HCT116 (cell line): ENCODE results near the gene STK4. TPM values are rescaled to one million over a fixed set of nuclear protein-coding genes. Genes with fewer than 3 reads are reported as not detected.

Source experiments
- ATAC-seq: fragments of 200-7000 bp; cut with Tn5 transposase; 2 replicates; pipeline ENCODE4 v1.9.1; 2020; ENCODE audit warnings: mild to moderate bottlenecking, moderate library complexity
- BruUV-seq: library from RNA; stranded (reverse); fragments of 400-500 nt; replicated peaks from 2 replicates; lab custom pipeline; 2021; lab: Mats Ljungman, UMichigan
- CTCF ChIA-PET: fragments of 300-600 bp; sonication (Branson Sonifier 250); formaldehyde crosslinking; loops from one replicate; lab custom pipeline; 2021; ENCODE audit warnings: antibody characterized with exemption; lab: Charles Lee
- POLR2A ChIA-PET: fragments of 300-600, 350-600 bp; sonication (Branson Sonifier 250); formaldehyde crosslinking; loops from one replicate; lab custom pipeline; 2021; ENCODE audit warnings: antibody characterized with exemption; lab: Charles Lee
- RAD21 ChIA-PET, 2 experiments: fragments of 300-600 bp; sonication (Branson Sonifier 250); formaldehyde crosslinking; loops; one replicate each; lab custom pipeline; 2023; ENCODE audit warnings: low total read pairs in 2 of 2; ENCODE audit not compliant: uncharacterized antibody in 2 of 2, unreplicated experiment in 2 of 2, low non-redundant PET in 1 of 2; lab: Charles Lee
- DNase-seq: peaks from one replicate; pipeline ENCODE4 v3.0.0-alpha.2; 2010; ENCODE audit warnings: low read depth, low spot score
- H2AFZ ChIP-seq: fragments of 200-600 bp; shearing (Covaris generic), sonication (generic); 2 replicates; pipeline ENCODE4 v1.6.1; 2017; ENCODE audit warnings: low read depth, mixed run types, mixed read lengths, antibody characterized with exemption, low read length; ENCODE audit not compliant: poor library complexity, severe bottlenecking
- H3K27ac ChIP-seq: 2 replicates; pipeline ENCODE4 v1.5.1; 2012; ENCODE audit warnings: low read depth, low read length
- H3K27me3 ChIP-seq: fragments of 200-600 bp; sonication (generic); 2 replicates; pipeline ENCODE4 v1.6.1; 2016; ENCODE audit warnings: mixed run types, low read length, mixed read lengths; ENCODE audit not compliant: insufficient read depth
- H3K36me3 ChIP-seq, 2 experiments: fragments of 200-500 bp in 1 of 2; fragments of 200-600 bp in 1 of 2; sonication (Bioruptor generic) in 1 of 2; sonication (generic) in 1 of 2; 2 replicates each; pipeline versions ENCODE4 v1.5.1 to v1.6.1; 2014 to 2016; ENCODE audit warnings: low read length in 2 of 2, inconsistent platforms in 1 of 2, mixed read lengths in 1 of 2, mixed run types in 1 of 2; ENCODE audit not compliant: insufficient read depth in 2 of 2, control insufficient read depth in 1 of 2
- H3K4me1 ChIP-seq, 2 experiments: fragments of 200-600 bp in 1 of 2; sonication (generic) in 1 of 2; 2 replicates each; pipeline versions ENCODE4 v1.5.1 to v1.6.1; 2012 to 2017; ENCODE audit warnings: low read length in 2 of 2, inconsistent platforms in 1 of 2, mild to moderate bottlenecking in 1 of 2, mixed read lengths in 1 of 2, mixed run types in 1 of 2, moderate library complexity in 1 of 2; ENCODE audit not compliant: insufficient read depth in 2 of 2, control insufficient read depth in 1 of 2
- H3K4me2 ChIP-seq: fragments of 200-600 bp; sonication (generic); 2 replicates; pipeline ENCODE4 v1.6.1; 2017; ENCODE audit warnings: mixed run types, low read length, mixed read lengths
- H3K4me3 ChIP-seq, 2 experiments: fragments of 200-600 bp in 1 of 2; sonication (generic) in 1 of 2; replicated peaks in 1 of 2; 2 replicates each; pipeline ENCODE4 v1.5.1; 2011 to 2016; ENCODE audit warnings: low read length in 2 of 2, control low read depth in 1 of 2, low read depth in 1 of 2, mild to moderate bottlenecking in 1 of 2, mixed read lengths in 1 of 2, mixed run types in 1 of 2
- H3K79me2 ChIP-seq: fragments of 200-600 bp; sonication (generic); 2 replicates; pipeline ENCODE4 v1.6.1; 2017; ENCODE audit warnings: mild to moderate bottlenecking, mixed run types, low read length, moderate library complexity, mixed read lengths; ENCODE audit not compliant: insufficient read depth
- H3K9ac ChIP-seq: fragments of 200-600 bp; sonication (generic); 2 replicates; pipeline ENCODE4 v1.6.1; 2016; ENCODE audit warnings: low read length, mixed read lengths
- H3K9me2 ChIP-seq: fragments of 200-600 bp; sonication (generic), shearing (Covaris generic); 2 replicates; pipeline ENCODE4 v1.6.1; 2017; ENCODE audit warnings: mixed run types, mild to moderate bottlenecking, moderate library complexity; ENCODE audit not compliant: insufficient read depth
- H3K9me3 ChIP-seq, 2 experiments: fragments of 200-500 bp in 1 of 2; fragments of 200-600 bp in 1 of 2; sonication (Bioruptor generic) in 1 of 2; sonication (generic) in 1 of 2; 2 replicates each; pipeline ENCODE4 v1.6.1; 2014 to 2017; ENCODE audit warnings: low read length in 2 of 2, mixed read lengths in 2 of 2, inconsistent platforms in 1 of 2, low read depth in 1 of 2, mild to moderate bottlenecking in 1 of 2, mixed run types in 1 of 2, moderate library complexity in 1 of 2; ENCODE audit not compliant: control insufficient read depth in 1 of 2, insufficient read depth in 1 of 2
- H4K20me1 ChIP-seq: fragments of 200-600 bp; sonication (generic), shearing (Covaris generic); 2 replicates; pipeline ENCODE4 v1.6.1; 2017; ENCODE audit warnings: mixed run types, mild to moderate bottlenecking, moderate library complexity; ENCODE audit not compliant: insufficient read depth
- CBX3 ChIP-seq: IDR thresholded peaks from 2 replicates; pipeline ENCODE4 v1.6.1; 2012; ENCODE audit warnings: low read depth
- CEBPB ChIP-seq: IDR thresholded peaks from 2 replicates; pipeline ENCODE4 v1.6.1; 2012; ENCODE audit warnings: low read depth
- EGR1 ChIP-seq: IDR thresholded peaks from 2 replicates; pipeline ENCODE4 v1.6.1; 2012; ENCODE audit warnings: low read depth
- ELF1 ChIP-seq: IDR thresholded peaks from 2 replicates; pipeline ENCODE4 v1.6.1; 2012; ENCODE audit warnings: low read depth, borderline replicate concordance
- EZH2 ChIP-seq: fragments of 200-600 bp; sonication (generic); IDR thresholded peaks from 2 replicates; pipeline ENCODE4 v1.6.1; 2017; ENCODE audit warnings: antibody characterized with exemption, mixed run types
- JUND ChIP-seq: IDR thresholded peaks from 2 replicates; pipeline ENCODE4 v1.6.1; 2012
- POLR2A ChIP-seq: IDR thresholded peaks from 2 replicates; pipeline ENCODE4 v1.7.0; 2011; ENCODE audit warnings: borderline replicate concordance; ENCODE audit not compliant: insufficient read depth, insufficient read length; ENCODE audit errors: extremely low read depth
- POLR2AphosphoS5 ChIP-seq: IDR thresholded peaks from 2 replicates; pipeline ENCODE4 v1.6.1; 2011; ENCODE audit warnings: mild to moderate bottlenecking, low read depth, low read length, moderate library complexity
- RAD21 ChIP-seq: IDR thresholded peaks from 2 replicates; pipeline ENCODE4 v1.6.1; 2012; ENCODE audit warnings: low read depth, mild to moderate bottlenecking
- SIN3A ChIP-seq: IDR thresholded peaks from 2 replicates; pipeline ENCODE4 v1.6.1; 2012; ENCODE audit warnings: low read depth
- SRF ChIP-seq: IDR thresholded peaks from 2 replicates; pipeline ENCODE4 v1.6.1; 2012; ENCODE audit warnings: low read depth
- TCF7L2 ChIP-seq: IDR thresholded peaks from 2 replicates; pipeline ENCODE4 v1.7.0; 2011; ENCODE audit warnings: borderline replicate concordance, inconsistent platforms; ENCODE audit not compliant: insufficient read depth, insufficient read length; ENCODE audit errors: extremely low read depth
- ZFX ChIP-seq: fragments of 450-650 bp; IDR thresholded peaks from 2 replicates; pipeline ENCODE4 v1.6.1; 2017
- ZNF274 ChIP-seq: fragments of 200-500 bp; sonication (Bioruptor generic); IDR thresholded peaks from 2 replicates; pipeline ENCODE4 v1.6.1; 2014; ENCODE audit warnings: mild to moderate bottlenecking, low read depth, low read length, inconsistent platforms
- intact Hi-C: fragments of 100-400 bp; cut with micrococcal nuclease; formaldehyde crosslinking; loops from 2 replicates; pipeline ENCODE4 v1.10.0; 2022
- total RNA-seq: library from RNA; stranded (reverse); gene quantifications from one replicate; pipeline ENCODE4 v1.2.1, GENCODE V29; 2021; ENCODE audit not compliant: unreplicated experiment
- TF ChIP-seq, protein P1 (sequence below): IDR thresholded peaks from 2 replicates; pipeline ENCODE4 v1.6.1; 2012; ENCODE audit warnings: low read depth
- TF ChIP-seq, protein P2 (sequence below), 3 experiments: fragments of 200-600 bp in 1 of 3; sonication (generic) in 1 of 3; IDR thresholded peaks in 2 of 3; conservative IDR thresholded peaks in 1 of 3; 2 replicates each; pipeline ENCODE4 v1.5.1; 2012 to 2017; ENCODE audit warnings: low read depth in 2 of 3, low read length in 2 of 3, antibody characterized with exemption in 1 of 3, borderline replicate concordance in 1 of 3, control low read depth in 1 of 3, mild to moderate bottlenecking in 1 of 3, mixed read lengths in 1 of 3, mixed run types in 1 of 3, moderate library complexity in 1 of 3; ENCODE audit not compliant: insufficient read depth in 1 of 3

Gene STK4
- total RNA-seq, 1 experiment from 2014 or later, result 45.4 TPM

DNA sequence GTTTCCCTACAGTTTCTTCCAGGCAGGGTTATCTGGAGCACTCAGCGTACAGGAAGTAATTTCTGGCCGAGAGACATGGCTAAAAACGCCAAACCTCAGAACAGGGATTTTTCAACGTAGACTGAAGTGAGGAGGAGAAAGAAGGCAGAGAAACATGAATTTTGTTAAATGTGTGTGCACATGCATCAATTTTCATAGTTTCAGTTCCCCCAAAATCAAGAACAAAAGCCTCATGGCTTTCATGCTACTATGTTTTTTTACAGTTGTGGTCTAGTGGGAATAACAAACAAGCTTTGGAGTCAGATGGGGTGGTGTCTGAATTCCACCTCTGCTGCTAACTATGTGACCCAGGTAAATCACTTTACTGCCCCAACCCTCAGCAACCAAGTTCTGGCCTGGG, 11.0 kb upstream of the STK4 start:
- no TSS peak for BruUV-seq
- Histone ChIP-seq H3K79me2 (peaks cover 46% of the 10 kb centered on the region), H3K9me2 (no peaks in the 10 kb centered on the region), H3K27ac (no peak overlapping the region), H3K27me3 (no peaks in the 10 kb centered on the region), H3K4me3 (no peak overlapping the region), H2AFZ (no peak overlapping the region)
- intact Hi-C loops, result no loop called here
- no peak for ATAC-seq
- RAD21 ChIA-PET, result no interaction called here
- CTCF ChIA-PET, result no interaction called here
- POLR2A ChIA-PET, result no interaction called here
- TF ChIP-seq, protein P1, sequence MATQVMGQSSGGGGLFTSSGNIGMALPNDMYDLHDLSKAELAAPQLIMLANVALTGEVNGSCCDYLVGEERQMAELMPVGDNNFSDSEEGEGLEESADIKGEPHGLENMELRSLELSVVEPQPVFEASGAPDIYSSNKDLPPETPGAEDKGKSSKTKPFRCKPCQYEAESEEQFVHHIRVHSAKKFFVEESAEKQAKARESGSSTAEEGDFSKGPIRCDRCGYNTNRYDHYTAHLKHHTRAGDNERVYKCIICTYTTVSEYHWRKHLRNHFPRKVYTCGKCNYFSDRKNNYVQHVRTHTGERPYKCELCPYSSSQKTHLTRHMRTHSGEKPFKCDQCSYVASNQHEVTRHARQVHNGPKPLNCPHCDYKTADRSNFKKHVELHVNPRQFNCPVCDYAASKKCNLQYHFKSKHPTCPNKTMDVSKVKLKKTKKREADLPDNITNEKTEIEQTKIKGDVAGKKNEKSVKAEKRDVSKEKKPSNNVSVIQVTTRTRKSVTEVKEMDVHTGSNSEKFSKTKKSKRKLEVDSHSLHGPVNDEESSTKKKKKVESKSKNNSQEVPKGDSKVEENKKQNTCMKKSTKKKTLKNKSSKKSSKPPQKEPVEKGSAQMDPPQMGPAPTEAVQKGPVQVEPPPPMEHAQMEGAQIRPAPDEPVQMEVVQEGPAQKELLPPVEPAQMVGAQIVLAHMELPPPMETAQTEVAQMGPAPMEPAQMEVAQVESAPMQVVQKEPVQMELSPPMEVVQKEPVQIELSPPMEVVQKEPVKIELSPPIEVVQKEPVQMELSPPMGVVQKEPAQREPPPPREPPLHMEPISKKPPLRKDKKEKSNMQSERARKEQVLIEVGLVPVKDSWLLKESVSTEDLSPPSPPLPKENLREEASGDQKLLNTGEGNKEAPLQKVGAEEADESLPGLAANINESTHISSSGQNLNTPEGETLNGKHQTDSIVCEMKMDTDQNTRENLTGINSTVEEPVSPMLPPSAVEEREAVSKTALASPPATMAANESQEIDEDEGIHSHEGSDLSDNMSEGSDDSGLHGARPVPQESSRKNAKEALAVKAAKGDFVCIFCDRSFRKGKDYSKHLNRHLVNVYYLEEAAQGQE, result no peak
- TF ChIP-seq, protein P2, sequence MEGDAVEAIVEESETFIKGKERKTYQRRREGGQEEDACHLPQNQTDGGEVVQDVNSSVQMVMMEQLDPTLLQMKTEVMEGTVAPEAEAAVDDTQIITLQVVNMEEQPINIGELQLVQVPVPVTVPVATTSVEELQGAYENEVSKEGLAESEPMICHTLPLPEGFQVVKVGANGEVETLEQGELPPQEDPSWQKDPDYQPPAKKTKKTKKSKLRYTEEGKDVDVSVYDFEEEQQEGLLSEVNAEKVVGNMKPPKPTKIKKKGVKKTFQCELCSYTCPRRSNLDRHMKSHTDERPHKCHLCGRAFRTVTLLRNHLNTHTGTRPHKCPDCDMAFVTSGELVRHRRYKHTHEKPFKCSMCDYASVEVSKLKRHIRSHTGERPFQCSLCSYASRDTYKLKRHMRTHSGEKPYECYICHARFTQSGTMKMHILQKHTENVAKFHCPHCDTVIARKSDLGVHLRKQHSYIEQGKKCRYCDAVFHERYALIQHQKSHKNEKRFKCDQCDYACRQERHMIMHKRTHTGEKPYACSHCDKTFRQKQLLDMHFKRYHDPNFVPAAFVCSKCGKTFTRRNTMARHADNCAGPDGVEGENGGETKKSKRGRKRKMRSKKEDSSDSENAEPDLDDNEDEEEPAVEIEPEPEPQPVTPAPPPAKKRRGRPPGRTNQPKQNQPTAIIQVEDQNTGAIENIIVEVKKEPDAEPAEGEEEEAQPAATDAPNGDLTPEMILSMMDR (IDR thresholded peaks at IDR 0.05 in 2 of 3, conservative IDR thresholded peaks at IDR 0.05 in 1 of 3; ENCODE audit: borderline replicate concordance in 1 of 3, insufficient read depth in 1 of 3, low read depth in 2 of 3, low read length in 2 of 3), result no peak
- TF ChIP-seq ZNF274, result no peak
- TF ChIP-seq RAD21, result no peak
- TF ChIP-seq CEBPB, result no peak
- TF ChIP-seq SRF, result no peak
- TF ChIP-seq POLR2AphosphoS5, result no peak
- no peak for TF ChIP-seq TCF7L2
- TF ChIP-seq CBX3, result no peak
- TF ChIP-seq ZFX, result no peak
- no peak for TF ChIP-seq ELF1
- TF ChIP-seq SIN3A, result no peak
- no peak for TF ChIP-seq EGR1
- TF ChIP-seq POLR2A, result no peak
- no peak for TF ChIP-seq JUND
- TF ChIP-seq EZH2, result no peak
- TF ChIP-seq, all 23 proteins: peak for 0
- Histone ChIP-seq H3K9ac (no peak overlapping the region), H4K20me1 (no peaks in the 10 kb centered on the region; the same call in 1 of the 2 replicates), H3K9me3 (no peaks in the 10 kb centered on the region), H3K36me3 (peaks cover 53 to 66% of the 10 kb centered on the region in 2 experiments; a peak in 3 of 4 replicates), H3K4me2 (no peak overlapping the region), H3K4me1 (peaks cover 6 to 11% of the 10 kb centered on the region in 2 experiments; a peak in 3 of 4 replicates)
- DNase-seq, result no peak
